ENCODE measurements around the gene BCAS3.

Gene BCAS3

DNA sequence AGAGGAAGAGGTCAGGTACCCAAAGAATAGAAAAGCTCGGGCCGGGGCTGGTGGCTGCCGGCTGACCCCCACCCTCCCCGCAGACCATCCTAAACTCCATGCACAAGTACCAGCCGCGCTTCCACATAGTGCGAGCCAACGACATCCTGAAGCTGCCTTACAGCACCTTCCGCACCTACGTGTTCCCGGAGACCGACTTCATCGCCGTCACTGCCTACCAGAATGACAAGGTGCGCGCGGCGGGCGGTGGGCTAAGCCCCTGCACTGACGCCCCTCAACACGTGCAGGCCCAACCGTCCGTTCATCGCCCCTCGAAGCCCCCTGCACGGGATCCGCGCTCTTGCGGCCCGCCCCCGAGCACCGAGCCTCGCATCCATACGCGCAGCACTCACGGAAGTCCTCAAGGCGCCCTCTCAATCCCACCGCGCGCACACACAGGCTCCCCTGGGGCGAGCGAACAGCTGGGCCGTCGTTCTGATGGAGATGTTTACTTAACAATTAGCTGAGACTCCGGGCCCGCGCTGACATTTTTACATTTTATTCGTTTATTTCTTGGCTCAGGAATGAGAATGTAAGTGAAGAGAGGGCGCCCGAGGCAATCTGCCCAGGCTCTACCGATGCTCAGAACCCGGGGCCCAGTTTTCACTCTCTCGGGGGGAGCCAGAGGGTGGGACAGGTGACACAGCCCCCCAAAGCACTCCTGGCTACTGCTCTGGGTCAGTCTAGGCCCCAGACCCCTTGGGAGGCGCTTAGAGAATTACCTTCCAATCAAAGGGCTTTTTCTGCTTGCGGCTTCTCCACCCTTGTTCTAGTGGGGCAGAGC lies 725.5 kb downstream of the BCAS3 start:
- no peak for DNase-seq (ENCODE audit: low read depth in 1 of 2, low spot score in 1 of 2)

DNA sequence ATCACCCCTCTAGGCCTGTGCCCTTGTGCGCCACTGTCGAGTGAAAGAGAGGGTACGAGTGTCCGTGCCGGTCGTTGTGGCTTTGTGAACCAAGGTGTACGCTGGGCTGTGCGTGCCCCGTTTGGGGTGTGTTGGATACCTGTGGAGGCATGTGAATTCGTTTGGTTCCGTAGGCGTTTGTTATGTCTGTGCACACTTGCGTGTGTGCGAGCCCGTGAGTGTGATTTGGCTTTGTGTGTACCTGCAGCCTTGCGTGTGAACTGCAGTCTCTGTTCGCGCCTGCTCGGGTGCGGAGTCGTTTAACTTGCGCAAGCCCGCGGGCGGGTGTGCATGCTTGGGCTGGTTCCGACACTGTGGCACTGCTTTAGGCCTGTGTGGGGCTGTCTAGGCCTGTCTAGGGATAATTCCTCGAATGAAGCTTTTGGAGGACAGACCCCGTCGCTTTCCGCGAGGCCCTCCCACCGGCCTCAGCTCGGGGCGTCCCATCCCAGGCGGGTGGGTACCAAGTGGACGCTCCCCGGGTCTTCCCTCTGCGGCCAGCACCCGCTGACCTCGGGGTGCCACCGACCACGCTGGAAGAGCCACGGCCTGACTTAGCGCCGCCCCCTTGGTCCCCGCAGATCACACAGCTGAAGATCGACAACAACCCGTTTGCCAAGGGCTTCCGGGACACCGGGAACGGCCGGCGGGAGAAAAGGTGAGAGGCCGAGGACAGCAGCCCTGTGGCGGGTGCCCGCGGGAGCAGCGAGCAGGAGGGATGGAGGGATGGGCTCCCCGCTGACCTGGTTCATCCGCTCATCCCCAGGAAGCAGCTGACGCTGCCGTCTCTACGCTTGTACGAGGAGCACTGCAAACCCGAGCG lies 726.4 kb downstream of the BCAS3 start:
- no peak for DNase-seq (ENCODE audit: low read depth in 1 of 2, low spot score in 1 of 2)

DNA sequence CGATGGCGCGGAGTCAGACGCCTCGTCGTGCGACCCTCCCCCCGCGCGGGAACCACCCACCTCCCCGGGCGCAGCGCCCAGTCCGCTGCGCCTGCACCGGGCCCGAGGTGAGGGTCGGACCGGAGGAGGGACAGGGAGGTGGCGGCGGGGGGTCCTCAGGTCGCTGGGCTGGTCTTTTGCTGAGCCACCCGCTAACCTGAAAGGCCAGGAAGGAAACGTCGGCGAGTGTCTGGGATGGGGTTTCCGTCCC lies 726.9 kb downstream of the BCAS3 start:
- no peak for DNase-seq (ENCODE audit: low read depth in 1 of 2, low spot score in 1 of 2)

GRCh38 chr17:61404913-61405685 lies 727.4 kb downstream of the BCAS3 start:
- DNase-seq (ENCODE audit: low read depth in 1 of 2, low spot score in 1 of 2): no peak

GRCh38 chr17:61405686-61406536 lies 728.3 kb downstream of the BCAS3 start:
- no peak for DNase-seq (ENCODE audit: low read depth in 1 of 2, low spot score in 1 of 2)

GRCh38 chr17:61406537-61406845 lies 728.8 kb downstream of the BCAS3 start:
- DNase-seq (ENCODE audit: low read depth in 1 of 2, low spot score in 1 of 2): no peak

DNA sequence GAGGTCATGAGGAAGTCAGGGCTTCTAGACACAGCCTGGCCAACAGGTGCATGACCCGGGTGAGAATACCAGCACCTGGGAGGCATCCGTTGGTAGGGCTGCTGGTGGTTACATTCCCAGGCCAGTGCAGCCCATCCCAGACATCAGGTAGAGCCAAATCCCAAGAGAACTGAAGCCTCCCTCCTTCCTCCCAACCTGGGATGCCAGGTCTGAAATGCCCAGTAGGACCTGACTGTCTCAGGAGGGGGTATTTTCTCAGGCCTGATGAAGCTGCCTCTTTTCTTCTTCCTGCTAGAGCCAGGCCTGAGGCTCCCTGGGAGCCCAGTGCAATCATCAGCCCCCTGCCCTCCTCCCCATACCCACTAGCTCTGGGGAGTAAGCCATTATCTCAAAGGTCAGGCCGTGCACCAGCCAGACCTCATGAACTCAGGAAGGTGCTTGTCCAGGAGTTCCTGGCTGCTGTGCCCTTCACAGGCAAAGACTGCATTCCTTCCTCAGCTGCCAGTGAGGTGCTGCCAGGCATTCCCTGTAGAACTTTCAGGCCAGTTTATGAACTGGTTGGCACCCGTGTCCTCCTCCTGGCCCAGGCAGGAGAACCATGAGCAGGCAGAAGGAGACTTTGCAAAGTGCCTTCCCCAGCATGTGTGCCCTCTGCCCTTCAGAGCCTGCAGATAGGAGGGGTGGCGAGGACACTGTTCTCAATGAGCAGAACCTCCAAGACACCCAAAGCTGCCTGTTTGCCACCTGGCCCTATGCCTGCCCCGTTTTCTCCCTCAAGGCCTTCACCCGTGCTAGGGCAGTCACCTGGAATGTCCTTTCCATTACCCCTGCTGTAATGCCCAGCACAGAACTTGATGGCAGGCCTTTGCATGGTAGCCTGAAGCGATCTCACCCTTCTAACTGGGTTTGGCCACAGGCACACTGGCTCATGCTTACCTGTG lies 729.6 kb downstream of the BCAS3 start:
- no peak for DNase-seq (ENCODE audit: low read depth in 1 of 2, low spot score in 1 of 2)

DNA sequence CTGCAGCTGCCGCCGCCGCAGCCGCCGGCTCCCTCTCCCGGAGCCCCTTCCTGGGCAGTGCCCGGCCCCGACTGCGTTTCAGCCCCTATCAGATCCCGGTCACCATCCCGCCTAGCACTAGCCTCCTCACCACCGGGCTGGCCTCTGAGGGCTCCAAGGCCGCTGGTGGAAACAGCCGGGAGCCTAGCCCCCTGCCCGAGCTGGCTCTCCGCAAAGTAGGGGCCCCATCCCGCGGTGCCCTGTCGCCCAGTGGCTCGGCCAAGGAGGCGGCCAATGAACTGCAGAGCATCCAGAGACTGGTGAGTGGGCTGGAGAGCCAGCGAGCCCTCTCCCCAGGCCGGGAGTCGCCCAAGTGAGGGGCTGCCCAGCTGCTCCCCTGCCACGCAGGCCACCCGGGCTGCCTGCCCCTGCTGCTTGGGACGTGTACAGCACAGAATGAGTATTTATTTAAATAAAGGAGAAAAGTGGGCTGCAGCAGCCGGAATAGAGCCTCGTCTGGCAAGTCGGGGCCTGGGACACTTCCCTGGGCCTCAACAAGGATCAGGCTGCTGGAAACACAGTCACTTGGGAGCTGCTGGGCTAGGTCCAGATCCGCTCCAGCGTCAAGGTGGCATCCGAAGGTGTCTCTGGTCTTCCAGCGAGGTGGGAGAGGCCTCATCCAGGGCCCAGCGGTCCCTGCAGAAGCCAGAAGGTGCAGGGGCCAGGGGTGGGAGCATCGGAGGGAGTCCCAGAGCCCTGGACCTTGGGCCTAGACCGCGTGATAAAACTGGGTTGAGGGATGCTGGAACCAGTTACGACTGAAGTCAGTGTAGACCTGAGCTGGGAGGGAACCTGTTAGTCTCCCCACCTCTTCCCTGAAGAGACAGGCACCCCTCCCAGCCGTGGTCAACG lies 730.7 kb downstream of the BCAS3 start:
- no peak for DNase-seq (ENCODE audit: low read depth in 1 of 2, low spot score in 1 of 2)

- no peak for DNase-seq (ENCODE audit: low read depth in 1 of 2, low spot score in 1 of 2)
These were observed 731.9 kb downstream of the BCAS3 start for GRCh38 chr17:61409301-61410112.

DNA sequence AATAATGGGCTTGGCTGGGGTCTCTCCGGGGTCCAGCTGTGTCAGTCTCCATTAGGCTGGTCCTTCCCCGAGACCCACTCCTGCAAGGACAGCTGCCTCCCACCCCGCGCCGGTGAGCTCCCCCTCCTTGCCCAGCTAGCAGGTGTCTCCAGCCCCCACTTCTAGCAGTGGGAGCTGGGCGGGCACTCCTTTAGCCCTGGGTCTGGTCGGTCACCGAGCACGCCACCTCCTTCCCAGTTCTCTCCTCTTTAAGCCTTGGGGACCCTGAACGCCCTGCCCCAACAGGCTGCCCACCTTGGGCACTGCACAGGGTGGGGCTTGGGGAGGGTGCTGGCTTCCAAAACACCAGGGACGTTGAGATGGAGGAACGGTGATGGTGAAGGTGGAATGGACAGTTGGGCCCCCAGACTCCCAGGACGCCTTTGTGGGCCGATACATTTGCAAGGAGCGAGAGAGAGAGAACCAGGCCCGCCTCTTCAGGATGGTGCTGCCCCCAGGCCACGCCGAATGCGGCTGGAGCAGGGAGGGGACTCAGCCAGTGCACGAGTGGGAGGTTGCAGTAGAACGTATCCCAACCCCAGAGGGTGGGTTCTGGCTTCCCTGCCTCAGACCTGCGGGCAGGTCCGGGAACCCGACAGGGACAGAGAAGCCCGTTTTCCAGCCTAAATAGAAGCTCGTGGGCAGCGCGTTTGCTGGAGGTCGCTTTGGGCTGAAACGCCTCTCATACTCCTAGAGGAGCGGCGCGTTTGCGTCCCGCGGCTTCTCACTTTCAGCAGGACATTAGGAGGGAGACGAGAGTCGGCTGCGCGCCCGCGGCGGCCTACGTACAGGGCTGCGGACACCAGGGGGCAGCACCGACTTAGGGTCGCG lies 732.7 kb downstream of the BCAS3 start:
- peak; percentile 56 for DNase-seq (ENCODE audit: low read depth in 1 of 2, low spot score in 1 of 2)

DNA sequence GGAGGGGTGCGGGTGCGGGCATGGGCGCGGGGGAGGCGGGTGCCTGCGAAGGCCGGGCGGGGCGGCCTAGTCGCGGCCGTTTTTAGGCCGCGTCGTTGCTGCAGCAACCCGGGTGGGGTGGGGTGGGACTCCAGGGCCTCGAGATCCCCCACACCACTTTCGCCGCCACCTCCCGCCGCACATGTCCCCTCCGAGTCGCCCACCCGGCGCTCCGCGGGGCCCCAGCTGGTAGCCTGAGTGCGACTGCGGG lies 733.3 kb downstream of the BCAS3 start:
- DNase-seq (ENCODE audit: low read depth in 1 of 2, low spot score in 1 of 2): no peak

GRCh38 chr17:61411261-61412142 lies 733.9 kb downstream of the BCAS3 start:
- DNase-seq (ENCODE audit: low read depth in 1 of 2, low spot score in 1 of 2): no peak

- peak; percentile 59 to 62 for DNase-seq (ENCODE audit: low read depth in 1 of 2, low spot score in 1 of 2)
These were observed 734.6 kb downstream of the BCAS3 start for GRCh38 chr17:61412143-61412859.

GRCh38 chr17:61412860-61413660 lies 735.4 kb downstream of the BCAS3 start:
- no peak for DNase-seq (ENCODE audit: low read depth in 1 of 2, low spot score in 1 of 2)

- DNase-seq (ENCODE audit: low read depth in 1 of 2, low spot score in 1 of 2): no peak
These were observed 736.0 kb downstream of the BCAS3 start for GRCh38 chr17:61413661-61414126.

Measured in activated T-helper 1 cell treated with anti-CD3 and anti-CD28 coated beads, Interleukin-2, amount 50 U/mL, for 16 hours (primary cell).